GM12892 (cell line): ENCODE results near the gene SNPH.

Experiments used
- POLR2A ChIP-seq: IDR thresholded peaks from 2 replicates; pipeline ENCODE4 v1.6.1; 2011; ENCODE audit warnings: low read depth, low read length, control low read depth
- POLR2AphosphoS5 ChIP-seq: IDR thresholded peaks from 2 replicates; pipeline ENCODE4 v1.6.1; 2011; ENCODE audit warnings: low read depth, low read length, control low read depth

GRCh38 chr20:1325173-1326030 lies 59.3 kb downstream of the SNPH start:
- peak; percentile 94 for TF ChIP-seq POLR2AphosphoS5
- TF ChIP-seq POLR2A, result peak; percentile 97
